GM12874 (cell line): ENCODE results near the gene PANX2.

Source experiments
- CTCF ChIP-seq: IDR thresholded peaks from 2 replicates; pipeline ENCODE4 v1.5.1; 2011; ENCODE audit warnings: low read depth, mild to moderate bottlenecking, control low read depth, low read length, moderate library complexity; ENCODE audit not compliant: insufficient read depth

The PANX2 gene

GRCh38 chr22:50221410-50222300, 51.1 kb downstream of the PANX2 start:
- TF ChIP-seq CTCF = 0 out of 2 replicates have a peak, but pooled peaks have one; percentile 11

- no peak for TF ChIP-seq CTCF
Observed at GRCh38 chr22:50222508-50222907, 52.0 kb downstream of the PANX2 start.

- TF ChIP-seq CTCF = no peak
Observed at GRCh38 chr22:50224071-50224470, 53.5 kb downstream of the PANX2 start.

- no peak for TF ChIP-seq CTCF
Observed at GRCh38 chr22:50225200-50225969, 54.9 kb downstream of the PANX2 start.

- no peak for TF ChIP-seq CTCF
Observed at GRCh38 chr22:50226063-50226874, 55.7 kb downstream of the PANX2 start.

GRCh38 chr22:50226875-50227165, 56.3 kb downstream of the PANX2 start:
- TF ChIP-seq CTCF = no peak
